GM21717 (cell line): ENCODE measurements around the gene CCDC157.

Experiments
- ATAC-seq: cut with Tn5 transposase; IDR thresholded peaks from one replicate; pipeline ENCODE4 v1.9.1; 2021; ENCODE audit warnings: mild to moderate bottlenecking, moderate library complexity; ENCODE audit not compliant: unreplicated experiment

Gene CCDC157

GRCh38 chr22:30411780-30412179 lies 55.0 kb downstream of the CCDC157 start:
- no peak for ATAC-seq

DNA sequence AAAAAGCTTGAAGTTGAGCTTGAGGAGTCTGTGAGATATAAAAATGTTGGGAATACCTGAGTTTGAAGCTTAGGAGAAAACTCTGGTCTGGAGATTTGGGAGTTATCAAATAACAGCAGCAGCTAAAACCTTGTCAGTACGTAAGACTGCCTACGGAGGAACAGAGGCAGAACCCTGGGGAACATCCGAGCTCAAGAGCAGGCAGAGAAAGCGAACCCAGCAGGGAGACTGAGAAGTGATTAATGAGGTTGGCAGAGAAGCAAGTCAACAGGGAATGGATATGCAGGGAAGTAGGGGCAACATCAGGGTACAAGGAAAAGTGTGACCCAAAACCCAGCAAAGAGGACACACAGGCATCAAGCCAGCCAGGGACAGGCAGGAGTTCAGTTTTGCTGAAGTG lies 56.2 kb downstream of the CCDC157 start:
- ATAC-seq: no peak

GRCh38 chr22:30413745-30414524 lies 57.1 kb downstream of the CCDC157 start:
- ATAC-seq: no peak

DNA sequence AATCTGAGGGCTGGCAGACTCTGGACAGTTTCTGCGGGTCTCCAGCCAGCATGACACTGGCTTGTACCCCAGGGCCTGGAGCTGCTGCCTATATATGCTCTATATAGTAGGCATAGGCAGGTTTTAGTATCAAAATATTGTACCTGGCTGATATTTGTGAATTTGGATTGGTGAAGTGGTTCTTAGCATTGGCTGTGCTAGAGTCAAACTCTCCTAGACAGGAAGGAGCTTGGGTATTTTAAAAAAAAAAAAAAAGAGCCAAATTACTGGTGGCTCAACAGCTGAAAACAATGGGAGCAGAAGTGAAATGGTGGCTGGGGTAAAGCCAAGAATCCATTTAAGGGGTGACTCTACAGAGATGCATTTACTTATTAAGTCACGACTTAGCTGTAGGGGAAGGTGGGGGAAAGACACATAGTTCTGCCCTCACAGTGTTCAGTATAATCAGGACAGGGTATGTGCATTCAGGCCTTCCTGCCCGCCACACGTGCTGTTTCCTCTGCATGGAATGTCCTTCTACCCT lies 57.8 kb downstream of the CCDC157 start:
- ATAC-seq: no peak

DNA sequence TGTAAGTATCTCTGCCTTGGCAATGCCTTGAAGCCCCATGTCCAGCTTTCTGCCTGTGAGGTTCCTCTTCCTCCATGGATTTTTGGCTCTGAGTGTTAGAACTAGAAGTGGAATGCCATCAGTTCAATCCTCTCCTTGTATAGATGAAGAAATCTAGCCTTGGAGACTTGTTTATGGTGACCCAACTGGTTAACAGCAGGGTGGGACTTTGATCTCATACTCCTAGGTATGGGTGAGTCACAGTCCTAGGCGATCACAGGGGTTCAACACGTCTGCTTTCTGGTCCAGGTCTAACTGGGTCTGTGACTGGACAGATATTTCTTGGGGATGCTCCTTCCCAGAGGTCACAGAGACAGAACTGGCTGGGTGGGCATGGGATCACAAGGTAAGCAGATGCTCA lies 59.6 kb downstream of the CCDC157 start:
- no peak for ATAC-seq

DNA sequence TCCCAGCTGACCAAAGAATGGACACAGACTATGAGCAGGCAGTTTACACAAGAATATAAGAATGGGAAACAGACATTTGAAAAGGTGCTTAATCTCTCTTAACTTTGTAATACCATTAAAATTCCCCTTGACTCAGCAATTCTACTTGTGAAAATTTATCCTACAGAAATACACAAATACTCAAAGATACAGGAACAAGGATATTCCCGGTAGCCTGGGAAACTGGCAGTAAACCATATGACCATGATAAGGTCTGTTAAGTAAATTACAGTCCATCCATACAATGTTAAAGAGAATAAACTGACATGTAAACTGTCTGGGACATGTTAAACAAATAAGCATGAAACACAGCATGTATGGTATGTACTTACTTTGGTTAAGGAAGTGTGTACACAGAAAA lies 60.0 kb downstream of the CCDC157 start:
- no peak for ATAC-seq

DNA sequence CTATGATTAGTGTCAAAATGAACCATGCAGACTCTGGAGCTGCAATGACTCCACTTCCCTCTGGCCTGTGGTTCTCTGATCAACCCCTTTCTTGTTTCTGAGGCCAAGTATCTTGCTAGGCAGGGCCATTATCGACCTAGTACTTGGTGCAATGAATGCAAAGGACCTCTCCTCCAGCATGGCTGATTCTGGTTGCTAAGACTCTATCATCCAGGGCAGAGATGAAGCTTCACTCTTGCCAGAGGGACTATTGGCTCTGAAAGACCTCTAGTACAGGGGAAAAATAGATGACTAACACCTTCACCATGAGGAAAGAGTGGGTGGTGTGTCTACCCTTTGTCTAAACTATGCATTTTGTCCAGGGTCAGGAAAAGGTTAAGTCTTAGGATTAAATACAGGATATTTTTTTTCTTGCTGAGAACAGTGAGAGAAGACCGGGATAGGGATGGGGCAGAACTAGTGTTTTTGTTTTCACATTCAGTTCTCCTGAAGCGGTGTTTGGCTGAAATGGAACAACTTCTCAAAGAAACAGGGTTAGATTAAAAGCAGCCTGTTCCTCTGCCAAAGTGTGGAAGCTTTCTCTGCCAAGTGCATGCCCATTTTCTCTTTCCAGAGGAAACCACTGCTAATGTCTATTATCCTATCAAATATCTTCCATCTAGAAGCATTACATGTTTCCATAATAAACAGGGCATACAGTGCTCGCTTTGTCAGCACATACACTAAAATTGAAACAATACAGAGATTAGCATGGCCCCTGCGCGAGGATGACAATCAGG lies 63.7 kb downstream of the CCDC157 start:
- ATAC-seq: no peak

GRCh38 chr22:30421695-30422480 lies 65.1 kb downstream of the CCDC157 start:
- ATAC-seq: no peak

GRCh38 chr22:30422481-30423300 lies 65.9 kb downstream of the CCDC157 start:
- ATAC-seq: no peak

- peak; percentile 27 for ATAC-seq
Observed at GRCh38 chr22:30423301-30423958, 66.6 kb downstream of the CCDC157 start.

DNA sequence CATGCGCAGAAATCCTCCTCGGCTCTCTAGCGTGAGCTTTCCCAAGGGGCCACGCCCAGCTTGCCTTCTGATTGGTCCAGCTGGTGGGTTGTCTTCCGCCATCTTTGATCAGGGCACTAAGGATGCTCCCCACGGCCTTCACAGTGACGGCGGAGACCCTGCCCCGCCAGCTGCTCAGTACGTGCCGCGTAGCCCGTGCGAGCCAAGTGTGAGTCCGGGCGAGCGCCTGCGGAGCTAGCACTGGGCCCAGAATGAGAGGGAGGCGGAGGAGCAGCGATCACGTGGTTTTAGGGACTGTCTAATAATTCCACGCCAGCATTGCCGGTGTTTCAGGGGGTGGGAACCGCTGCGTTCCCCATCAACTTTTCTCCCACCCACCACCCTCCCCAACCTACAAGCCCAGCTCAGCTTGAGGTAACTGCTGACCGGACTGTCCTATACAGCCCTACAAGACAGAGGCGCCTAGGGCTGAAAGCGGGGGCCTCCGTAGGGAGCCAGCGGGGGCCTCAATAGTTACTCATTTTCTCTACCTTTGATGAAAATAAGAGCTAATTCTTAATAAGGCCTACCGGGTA lies 67.2 kb downstream of the CCDC157 start:
- peak; percentile 75 for ATAC-seq

- no peak for ATAC-seq
Observed at GRCh38 chr22:30424534-30425326, 67.9 kb downstream of the CCDC157 start.

DNA sequence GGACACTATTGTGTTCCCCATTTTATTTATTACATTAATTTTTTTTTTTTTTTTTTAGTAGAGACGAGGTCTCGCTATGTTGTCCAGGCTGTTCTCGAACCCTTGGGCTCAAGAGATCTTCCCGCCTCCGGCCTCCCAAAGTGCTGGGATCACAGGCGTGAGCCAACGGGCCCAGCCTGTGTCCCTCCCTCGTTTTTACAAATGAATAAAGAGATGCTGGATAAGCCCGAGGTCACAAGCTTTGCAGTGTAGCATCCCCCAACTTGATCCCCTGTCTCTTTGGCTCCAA lies 68.5 kb downstream of the CCDC157 start:
- no peak for ATAC-seq

DNA sequence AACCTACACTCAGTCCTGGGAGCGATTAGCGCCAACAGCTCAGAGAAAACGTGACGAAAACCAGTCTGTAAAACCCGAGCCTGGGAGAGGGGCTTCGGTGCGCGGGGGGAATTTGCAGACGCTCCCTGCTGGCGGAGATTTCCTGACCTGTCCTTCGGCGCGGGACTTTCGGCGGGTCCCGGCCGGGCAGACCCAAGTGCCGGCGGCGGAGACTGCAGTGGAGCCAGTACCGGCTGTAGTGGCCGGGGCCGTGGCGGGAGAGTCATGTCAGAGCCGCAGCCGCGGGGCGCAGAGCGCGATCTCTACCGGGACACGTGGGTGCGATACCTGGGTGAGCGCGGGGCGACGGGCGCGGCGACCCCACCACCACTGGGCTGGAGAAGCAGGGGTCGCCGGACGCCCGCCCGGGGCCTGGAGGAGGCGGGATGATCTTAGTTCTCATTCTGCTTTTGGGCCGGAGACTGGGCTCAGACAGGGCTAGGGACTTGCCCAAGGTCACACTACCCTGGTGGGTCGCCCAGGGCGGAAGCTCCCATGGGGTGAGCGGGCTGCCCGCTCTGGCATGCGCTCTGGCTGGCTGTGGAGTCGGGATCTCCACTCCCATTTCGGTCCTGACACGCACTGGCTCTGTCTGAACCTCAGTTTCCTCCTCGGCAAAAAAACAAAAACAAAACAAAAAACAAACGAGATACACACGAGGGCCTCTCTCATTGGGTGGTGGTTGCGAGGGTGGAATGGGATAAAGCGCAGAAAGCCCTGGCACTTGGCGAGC lies 69.0 kb downstream of the CCDC157 start, which contains the start of gene MTFP1:
Gene MTFP1, plus strand, starts transcription at position 153 of the 772 bp plus-strand sequence. Its CDS starts 112 bp downstream, at position 265.
- no peak for ATAC-seq
